CD4-positive, alpha-beta memory T cell (primary cell): Measurements from ENCODE around the gene ARHGAP12. TPM values are rescaled to one million over a fixed set of nuclear protein-coding genes. Genes with fewer than 3 reads are reported as not detected.
A peak's percentile ranks its signal among the peaks of the same experiment; 100 is the strongest.
"Not testable (repeated sequence)": the region's sequence is repeated elsewhere in the genome, so short reads cannot be mapped to it uniquely, and the experiment has no call there.

Experiments used
- CTCF ChIA-PET: fragments of 350-600 bp; sonication (Branson Sonifier 250); formaldehyde crosslinking; loops from one replicate; lab custom pipeline; 2021; ENCODE audit warnings: inconsistent platforms; ENCODE audit not compliant: partially characterized antibody; lab: Charles Lee
- POLR2A ChIA-PET: fragments of 350-600 bp; sonication (Branson Sonifier 250); formaldehyde crosslinking; loops from one replicate; lab custom pipeline; 2021; ENCODE audit not compliant: partially characterized antibody; lab: Charles Lee
- DNase-seq, 5 donors: peaks; one replicate each; pipeline versions ENCODE4 v3.0.0 to v3.0.0-alpha.2; 2020 to 2022; ENCODE audit warnings: mixed read lengths in 1 of 5
- H3K27ac ChIP-seq: one replicate; pipeline ENCODE4 v1.7.0; 2013; ENCODE audit warnings: low read depth, low read length
- H3K27me3 ChIP-seq: 2 replicates; pipeline ENCODE4 v1.7.0; 2013; ENCODE audit warnings: mild to moderate bottlenecking, low read length, moderate library complexity; ENCODE audit not compliant: insufficient read depth
- H3K36me3 ChIP-seq: 2 replicates; pipeline ENCODE4 v1.7.0; 2013; ENCODE audit warnings: mild to moderate bottlenecking, low read length, moderate library complexity; ENCODE audit not compliant: insufficient read depth
- H3K4me1 ChIP-seq: 2 replicates; pipeline ENCODE4 v1.7.0; 2013; ENCODE audit warnings: mild to moderate bottlenecking, low read length, moderate library complexity; ENCODE audit not compliant: insufficient read depth
- H3K4me3 ChIP-seq, 2 donors: one replicate each; pipeline ENCODE4 v1.7.0; 2013; ENCODE audit warnings: low read length in 2 of 2, mild to moderate bottlenecking in 1 of 2
- H3K9me3 ChIP-seq, 2 donors: one replicate each; pipeline ENCODE4 v1.7.0; 2013; ENCODE audit warnings: low read length in 2 of 2, control low read depth in 1 of 2; ENCODE audit not compliant: control insufficient read depth in 1 of 2
- H3K27ac Mint-ChIP-seq, 7 donors: one replicate each; pipeline ENCODE4 v1.8.0; 2020 to 2021; ENCODE audit warnings: mixed read lengths in 7 of 7, mild to moderate bottlenecking in 6 of 7, inconsistent platforms in 3 of 7, moderate library complexity in 3 of 7
- H3K27me3 Mint-ChIP-seq, 2 donors: one replicate each; pipeline ENCODE4 v1.8.0; 2020 to 2021; ENCODE audit warnings: mixed read lengths in 2 of 2
- H3K36me3 Mint-ChIP-seq, 2 donors: one replicate each; pipeline ENCODE4 v1.8.0; 2020 to 2021; ENCODE audit warnings: mixed read lengths in 2 of 2, inconsistent platforms in 1 of 2, mild to moderate bottlenecking in 1 of 2
- H3K4me1 Mint-ChIP-seq, 4 donors: one replicate each; pipeline ENCODE4 v1.8.0; 2020 to 2021; ENCODE audit warnings: mixed read lengths in 4 of 4, mild to moderate bottlenecking in 1 of 4
- H3K4me3 Mint-ChIP-seq, 8 donors: one replicate each; pipeline ENCODE4 v1.8.0; 2020 to 2021; ENCODE audit warnings: mixed read lengths in 8 of 8, mild to moderate bottlenecking in 7 of 8, moderate library complexity in 6 of 8, inconsistent platforms in 3 of 8
- H3K9me3 Mint-ChIP-seq, 8 donors: one replicate each; pipeline ENCODE4 v1.8.0; 2020 to 2021; ENCODE audit warnings: mixed read lengths in 8 of 8, mild to moderate bottlenecking in 5 of 8, inconsistent platforms in 3 of 8, moderate library complexity in 1 of 8
- intact Hi-C: fragments of 100-400 bp; cut with micrococcal nuclease; formaldehyde crosslinking; loops from one replicate; pipeline ENCODE4 v1.15.1; 2023
- polyA plus RNA-seq, 2 donors: library from polyadenylated mRNA; unstranded; fragments of 300-500 nt; fragmentation: Illumina TruSeq; gene quantifications; one replicate each; pipeline ENCODE4 v1.2.3, GENCODE V29; 2021
- total RNA-seq, 2 experiments: library from RNA; stranded (reverse); gene quantifications; one replicate each; pipeline ENCODE4 v1.2.3, GENCODE V29; 2021

Gene ARHGAP12
- total and polyA plus RNA-seq, 4 experiments from 2014 or later = 9.6 to 31.2 (median 21.5) TPM

DNA sequence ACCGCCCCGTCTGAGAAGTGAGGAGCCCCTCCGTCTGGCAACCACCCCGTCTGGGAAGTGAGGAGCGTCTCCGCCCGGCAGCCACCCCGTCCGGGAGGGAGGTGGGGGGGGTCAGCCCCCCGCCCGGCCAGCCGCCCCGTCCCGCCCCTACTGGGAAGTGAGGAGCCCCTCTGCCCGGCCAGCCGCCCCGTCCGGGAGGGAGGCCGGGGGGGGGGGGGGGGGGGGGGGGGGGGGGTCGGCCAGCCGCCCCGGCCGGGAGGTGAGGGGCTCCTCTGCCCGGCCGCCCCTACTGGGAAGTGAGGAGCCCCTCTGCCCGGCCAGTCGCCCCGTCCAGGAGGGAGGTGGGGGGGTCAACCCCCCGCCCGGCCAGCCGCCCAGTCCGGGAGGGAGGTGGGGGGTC is 41.2 kb upstream of the ARHGAP12 start:
- intact Hi-C loops, H3K27me3 Mint-ChIP-seq: not testable (repeated sequence)

DNA sequence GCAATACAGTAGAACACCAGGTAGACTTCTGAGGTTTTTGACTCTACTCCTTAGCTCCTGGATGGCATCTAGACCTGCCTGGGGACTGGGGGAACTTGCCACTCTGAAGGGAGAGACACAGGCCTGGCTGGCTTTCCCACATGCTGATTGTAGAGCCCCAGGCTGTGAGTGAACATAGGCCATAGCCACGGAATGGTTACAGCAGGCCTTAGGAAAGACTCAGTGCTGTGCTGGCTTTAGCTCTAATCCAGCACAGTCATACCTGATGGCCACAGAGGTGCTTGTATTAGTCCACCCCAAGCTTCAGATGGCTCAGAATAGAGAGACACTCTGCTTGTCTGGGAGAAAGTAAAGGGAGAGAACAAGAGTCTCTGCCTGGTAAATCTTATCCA is 35.0 kb upstream of the ARHGAP12 start:
- H3K4me1 ChIP-seq = no peaks in the 10 kb centered on the region
- H3K27me3 Mint-ChIP-seq = no peaks in the 10 kb centered on the region
- DNase-seq = no peak
- CTCF ChIA-PET = no interaction called here
- no peaks in the 10 kb centered on the region for H3K9me3 ChIP-seq
- H3K4me1 Mint-ChIP-seq = peaks cover 4 to 17% (median 11%) of the 10 kb centered on the region in 4 donors
- no peak overlapping the region for H3K4me3 ChIP-seq
- no peak overlapping the region for H3K27ac ChIP-seq
- no peaks in the 10 kb centered on the region for H3K36me3 Mint-ChIP-seq
- intact Hi-C loops = no loop called here
- H3K4me3 Mint-ChIP-seq = no peak overlapping the region
- H3K9me3 Mint-ChIP-seq = no peaks in the 10 kb centered on the region
- no peaks in the 10 kb centered on the region for H3K27me3 ChIP-seq
- no peak overlapping the region for H3K27ac Mint-ChIP-seq
- H3K36me3 ChIP-seq = no peaks in the 10 kb centered on the region
- POLR2A ChIA-PET = no interaction called here

More for the DNA sequence above, 41.2 kb upstream of the ARHGAP12 start:
- H3K4me3 ChIP-seq, H3K9me3 Mint-ChIP-seq, H3K27ac Mint-ChIP-seq, H3K27ac ChIP-seq, H3K4me1 Mint-ChIP-seq, H3K4me1 ChIP-seq, H3K27me3 ChIP-seq, CTCF ChIA-PET, H3K36me3 Mint-ChIP-seq, DNase-seq, H3K4me3 Mint-ChIP-seq, H3K9me3 ChIP-seq, H3K36me3 ChIP-seq, POLR2A ChIA-PET: not testable (repeated sequence)

DNA sequence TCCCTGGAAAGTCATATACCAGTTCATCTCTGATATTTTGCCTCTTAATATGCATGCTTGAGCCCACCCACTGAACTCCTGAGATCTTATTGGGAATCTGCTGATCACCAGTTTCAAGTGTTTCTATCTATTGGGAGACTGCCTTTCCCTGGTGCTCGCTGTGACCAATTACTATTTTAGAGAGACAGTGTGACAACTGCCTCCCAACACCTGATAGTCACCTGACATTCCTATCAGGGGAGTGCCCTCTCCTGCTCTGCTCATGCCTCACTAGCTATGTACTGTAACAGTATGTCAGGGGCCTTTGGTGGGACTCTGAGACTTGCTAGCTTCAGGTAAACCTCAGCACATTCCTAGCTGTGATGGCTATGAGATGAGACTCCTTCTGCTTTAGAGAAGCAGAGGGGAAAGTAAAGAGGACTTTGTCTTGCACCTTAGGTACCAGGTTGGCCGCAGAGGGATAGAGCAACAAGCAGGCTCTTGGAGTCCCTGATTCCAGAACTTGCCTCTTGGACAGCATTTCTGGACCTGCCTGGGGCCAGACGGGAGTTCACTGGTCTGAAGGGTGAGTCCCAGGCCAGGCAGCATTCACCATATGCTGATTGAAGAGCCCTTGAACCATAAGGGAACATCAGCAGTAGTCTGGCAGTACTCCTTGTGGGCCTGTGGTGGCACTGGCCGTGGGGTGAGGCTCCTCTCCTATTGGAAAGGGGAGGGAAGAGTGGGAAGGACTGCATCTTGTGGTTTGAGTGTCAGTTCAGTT is 34.4 kb upstream of the ARHGAP12 start:
- no peak overlapping the region for H3K4me3 Mint-ChIP-seq
- no peak for DNase-seq
- Histone ChIP-seq H3K36me3 (no peaks in the 10 kb centered on the region), H3K4me1 (no peaks in the 10 kb centered on the region), H3K9me3 (no peaks in the 10 kb centered on the region), H3K4me3 (no peak overlapping the region), H3K27me3 (no peaks in the 10 kb centered on the region), H3K27ac (no peak overlapping the region)
- H3K9me3 Mint-ChIP-seq = no peaks in the 10 kb centered on the region
- no peak overlapping the region for H3K27ac Mint-ChIP-seq
- no peaks in the 10 kb centered on the region for H3K36me3 Mint-ChIP-seq
- ChIA-PET CTCF (no interaction called here), POLR2A (no interaction called here)
- intact Hi-C loops = no loop called here
- peaks cover 4 to 17% (median 11%) of the 10 kb centered on the region in 4 donors for H3K4me1 Mint-ChIP-seq
- no peaks in the 10 kb centered on the region for H3K27me3 Mint-ChIP-seq

DNA sequence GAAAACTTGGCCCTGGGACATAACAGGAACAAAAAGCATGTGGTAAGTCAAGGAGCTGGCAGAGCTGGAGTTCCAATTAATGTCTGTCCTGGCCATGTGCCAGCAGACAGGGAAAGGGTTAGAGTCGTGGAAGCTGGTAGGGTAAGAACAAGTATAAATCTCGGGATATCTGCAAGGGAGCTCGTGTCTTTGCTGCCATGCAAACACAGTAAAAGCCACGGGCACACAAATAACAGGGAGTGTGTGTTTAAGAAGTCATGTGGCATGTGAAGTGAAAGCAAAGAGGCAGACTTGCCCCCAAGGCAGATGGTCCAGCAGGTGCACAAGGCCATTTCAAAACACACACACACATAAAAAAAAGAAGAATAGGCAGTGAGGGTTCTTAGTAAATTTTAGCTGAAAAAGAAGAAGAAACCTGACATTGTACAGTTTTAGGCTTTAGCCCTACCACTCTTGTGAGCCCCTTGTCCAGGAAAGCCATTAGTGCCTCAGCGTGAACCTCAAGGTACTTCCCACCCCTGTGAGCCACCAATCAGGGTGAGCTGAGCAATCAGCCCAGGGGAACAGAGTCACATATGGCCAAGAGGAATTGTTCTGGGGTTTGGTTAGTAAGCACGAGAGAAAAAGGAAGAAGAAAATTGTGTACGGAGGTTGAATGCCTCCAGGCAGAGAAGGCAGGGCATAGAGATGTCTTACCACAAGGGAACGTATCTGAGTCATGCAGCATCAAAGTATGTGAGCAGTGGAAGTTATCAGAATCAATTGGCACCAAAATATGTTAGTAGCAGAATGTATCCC is 32.8 kb upstream of the ARHGAP12 start:
- Histone ChIP-seq H3K27ac (no peak overlapping the region), H3K4me3 (no peak overlapping the region), H3K36me3 (no peaks in the 10 kb centered on the region), H3K9me3 (no peaks in the 10 kb centered on the region), H3K4me1 (no peaks in the 10 kb centered on the region), H3K27me3 (no peaks in the 10 kb centered on the region)
- H3K4me1 Mint-ChIP-seq = peaks cover 4 to 17% (median 11%) of the 10 kb centered on the region in 4 donors
- peak overlapping the region in 2 of 8 donors; percentile 4 to 48 for H3K4me3 Mint-ChIP-seq
- no peaks in the 10 kb centered on the region for H3K27me3 Mint-ChIP-seq
- DNase-seq = no peak
- H3K9me3 Mint-ChIP-seq = no peaks in the 10 kb centered on the region
- POLR2A ChIA-PET = no interaction called here
- CTCF ChIA-PET = no interaction called here
- no peaks in the 10 kb centered on the region for H3K36me3 Mint-ChIP-seq
- intact Hi-C loops = no loop called here
- H3K27ac Mint-ChIP-seq = no peak overlapping the region

DNA sequence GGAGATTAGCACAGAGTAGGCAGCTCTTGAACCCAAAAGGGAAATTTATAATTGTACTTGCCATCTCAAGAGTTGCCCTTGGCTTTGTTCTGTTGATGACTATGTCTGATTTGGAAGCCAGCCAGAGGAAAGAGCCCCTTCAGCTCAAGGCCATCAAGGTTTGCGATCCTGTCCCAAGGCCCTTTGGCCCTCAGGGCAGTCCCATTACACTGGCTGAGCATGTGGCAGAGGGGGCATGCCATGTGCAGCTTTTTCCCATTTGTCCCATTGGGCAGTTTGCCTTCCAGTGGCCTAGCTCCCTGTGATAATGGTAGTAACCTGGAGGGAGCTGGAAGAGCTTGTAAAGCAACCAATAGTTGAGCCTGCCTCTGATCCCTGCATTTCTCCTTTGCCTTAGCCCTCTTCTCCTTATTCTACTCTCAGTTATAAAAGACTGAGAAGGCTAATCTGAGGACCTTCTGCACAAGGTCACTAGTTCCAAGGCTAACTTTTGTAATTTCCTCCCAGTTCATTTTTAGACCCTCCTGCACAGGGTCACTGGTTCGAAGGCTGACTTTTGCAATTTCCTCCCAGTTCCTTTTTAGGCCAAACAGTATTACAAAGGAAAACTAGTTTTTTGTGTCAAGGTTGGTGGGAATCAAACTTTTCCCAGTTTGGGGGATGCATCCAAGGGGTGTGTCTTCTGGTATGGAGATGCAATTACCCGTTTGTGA is 31.0 kb upstream of the ARHGAP12 start:
- no peaks in the 10 kb centered on the region for H3K27me3 Mint-ChIP-seq
- H3K4me3 ChIP-seq = no peak overlapping the region
- no peaks in the 10 kb centered on the region for H3K27me3 ChIP-seq
- POLR2A ChIA-PET = no interaction called here
- H3K9me3 Mint-ChIP-seq = peaks cover 0 to 6% (median 2%) of the 10 kb centered on the region in 8 donors
- no peak for DNase-seq
- CTCF ChIA-PET = no interaction called here
- peaks cover 1 to 7% of the 10 kb centered on the region in 2 donors for H3K36me3 Mint-ChIP-seq
- H3K4me1 ChIP-seq = no peaks in the 10 kb centered on the region
- no peak overlapping the region for H3K4me3 Mint-ChIP-seq
- no peak overlapping the region for H3K27ac ChIP-seq
- H3K9me3 ChIP-seq = peaks cover 0 to 1% of the 10 kb centered on the region in 2 donors
- no peaks in the 10 kb centered on the region for H3K36me3 ChIP-seq
- no peak overlapping the region for H3K27ac Mint-ChIP-seq
- H3K4me1 Mint-ChIP-seq = peaks cover 4 to 17% (median 11%) of the 10 kb centered on the region in 4 donors
- intact Hi-C loops = no loop called here

DNA sequence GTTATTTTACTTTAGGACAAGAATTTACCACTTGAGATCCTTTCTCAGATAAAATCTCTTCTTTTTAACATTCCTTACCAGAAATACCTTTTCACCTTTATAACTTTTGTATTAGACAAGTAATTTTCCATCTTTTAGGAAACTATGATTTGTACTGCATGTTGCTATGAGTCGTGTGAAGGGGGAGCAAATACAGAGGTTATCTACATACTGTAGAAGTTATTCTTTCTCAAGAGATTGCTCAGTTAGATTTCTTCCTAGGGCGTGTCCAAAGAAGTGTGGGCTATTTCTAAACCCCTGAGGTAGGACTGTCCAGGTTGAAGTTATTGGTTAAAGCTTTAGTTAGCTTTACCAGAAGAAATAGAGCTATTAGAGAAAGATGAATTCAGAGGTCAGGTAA is 30.2 kb upstream of the ARHGAP12 start:
- Mint-ChIP-seq H3K9me3 (peaks cover 0 to 13% (median 8%) of the 10 kb centered on the region in 8 donors), H3K4me1 (peaks cover 4 to 17% (median 11%) of the 10 kb centered on the region in 4 donors), H3K36me3 (peaks cover 3 to 11% of the 10 kb centered on the region in 2 donors), H3K4me3 (no peak overlapping the region), H3K27me3 (no peaks in the 10 kb centered on the region), H3K27ac (no peak overlapping the region)
- no peaks in the 10 kb centered on the region for H3K4me1 ChIP-seq
- no peaks in the 10 kb centered on the region for H3K36me3 ChIP-seq
- H3K9me3 ChIP-seq = peaks cover 0 to 4% of the 10 kb centered on the region in 2 donors
- no peak for DNase-seq
- POLR2A ChIA-PET = no interaction called here
- H3K27me3 ChIP-seq = no peaks in the 10 kb centered on the region
- H3K27ac ChIP-seq = no peak overlapping the region
- intact Hi-C loops = no loop called here
- H3K4me3 ChIP-seq = no peak overlapping the region
- CTCF ChIA-PET = no interaction called here
